HL-60 (cell line): ENCODE results near the gene ZNF26.

Experiments
- POLR2AphosphoS5 ChIP-seq: IDR thresholded peaks from 2 replicates; pipeline ENCODE4 v1.6.1; 2012; ENCODE audit warnings: low read depth
- REST ChIP-seq: IDR thresholded peaks from 2 replicates; pipeline ENCODE4 v1.6.1; 2012; ENCODE audit warnings: low read depth; ENCODE audit not compliant: insufficient replicate concordance
- TF ChIP-seq, protein P1 (sequence below): IDR thresholded peaks from one replicate; pipeline ENCODE4 v1.5.1; 2011; ENCODE audit warnings: low read length, control low read depth, inconsistent platforms; ENCODE audit not compliant: insufficient read depth

DNA sequence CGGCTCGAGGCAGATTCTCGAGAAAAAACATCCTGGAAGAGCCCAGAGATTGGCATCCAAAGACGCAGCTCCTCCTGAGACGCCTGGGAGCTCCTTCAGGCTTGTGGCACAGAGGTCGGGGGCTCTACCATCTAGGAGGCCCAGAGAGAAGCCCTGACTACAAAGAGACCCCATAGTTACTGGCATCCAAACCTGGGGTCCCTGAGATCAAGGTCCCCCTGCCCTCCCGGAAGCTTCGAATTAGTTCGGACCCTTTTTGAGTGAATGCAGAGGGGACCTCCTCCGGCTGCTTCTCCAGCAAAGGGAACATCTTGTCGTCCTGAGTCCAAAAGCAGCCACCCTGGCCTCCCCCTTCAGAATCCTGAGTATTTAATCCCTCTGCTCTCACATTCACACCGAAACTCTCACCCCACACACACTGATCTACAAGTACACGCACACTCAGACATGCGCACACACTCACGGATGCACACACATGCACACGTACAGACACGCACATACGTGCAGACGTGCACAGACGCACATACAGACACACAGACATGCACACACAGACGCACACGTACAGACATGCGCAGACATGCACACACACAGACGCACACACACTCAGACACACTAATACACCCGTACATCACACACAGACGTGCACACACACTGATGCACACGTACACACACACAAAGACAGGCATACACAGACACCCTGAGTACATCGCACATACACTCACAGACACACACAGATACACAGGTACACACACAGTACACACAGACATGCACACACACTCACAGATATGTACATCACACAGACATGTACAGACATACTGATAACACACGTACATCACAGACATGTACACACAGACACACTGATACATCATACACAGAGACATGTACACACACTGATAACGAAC, 36.0 kb upstream of the ZNF26 start:
- TF ChIP-seq, protein P1, sequence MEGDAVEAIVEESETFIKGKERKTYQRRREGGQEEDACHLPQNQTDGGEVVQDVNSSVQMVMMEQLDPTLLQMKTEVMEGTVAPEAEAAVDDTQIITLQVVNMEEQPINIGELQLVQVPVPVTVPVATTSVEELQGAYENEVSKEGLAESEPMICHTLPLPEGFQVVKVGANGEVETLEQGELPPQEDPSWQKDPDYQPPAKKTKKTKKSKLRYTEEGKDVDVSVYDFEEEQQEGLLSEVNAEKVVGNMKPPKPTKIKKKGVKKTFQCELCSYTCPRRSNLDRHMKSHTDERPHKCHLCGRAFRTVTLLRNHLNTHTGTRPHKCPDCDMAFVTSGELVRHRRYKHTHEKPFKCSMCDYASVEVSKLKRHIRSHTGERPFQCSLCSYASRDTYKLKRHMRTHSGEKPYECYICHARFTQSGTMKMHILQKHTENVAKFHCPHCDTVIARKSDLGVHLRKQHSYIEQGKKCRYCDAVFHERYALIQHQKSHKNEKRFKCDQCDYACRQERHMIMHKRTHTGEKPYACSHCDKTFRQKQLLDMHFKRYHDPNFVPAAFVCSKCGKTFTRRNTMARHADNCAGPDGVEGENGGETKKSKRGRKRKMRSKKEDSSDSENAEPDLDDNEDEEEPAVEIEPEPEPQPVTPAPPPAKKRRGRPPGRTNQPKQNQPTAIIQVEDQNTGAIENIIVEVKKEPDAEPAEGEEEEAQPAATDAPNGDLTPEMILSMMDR: no peak
- TF ChIP-seq REST: no peak
- no peak for TF ChIP-seq POLR2AphosphoS5
